NB4 (cell line): ENCODE data around the gene SLC31A1.

Source experiments
- DNase-seq: peaks from one replicate; pipeline ENCODE4 v3.0.0; 2010; ENCODE audit warnings: low read depth
- H3K4me3 ChIP-seq: one replicate; pipeline ENCODE4 v1.5.1; 2011; ENCODE audit warnings: mild to moderate bottlenecking, low read depth, low read length, moderate library complexity
- CTCF ChIP-seq: IDR thresholded peaks from one replicate; pipeline ENCODE4 v1.5.1; 2012; ENCODE audit warnings: low read depth, low read length
- MYC ChIP-seq: IDR thresholded peaks from 2 replicates; pipeline ENCODE4 v1.6.1; 2011; ENCODE audit warnings: low read depth, low read length
- POLR2A ChIP-seq: IDR thresholded peaks from 2 replicates; pipeline ENCODE4 v1.6.1; 2011; ENCODE audit warnings: mild to moderate bottlenecking; ENCODE audit not compliant: insufficient read length; ENCODE audit errors: extremely low read depth
- TF ChIP-seq, protein P1 (sequence below): IDR thresholded peaks from 2 replicates; pipeline ENCODE4 v1.6.1; 2011; ENCODE audit warnings: low read depth, low read length

Gene SLC31A1

DNA sequence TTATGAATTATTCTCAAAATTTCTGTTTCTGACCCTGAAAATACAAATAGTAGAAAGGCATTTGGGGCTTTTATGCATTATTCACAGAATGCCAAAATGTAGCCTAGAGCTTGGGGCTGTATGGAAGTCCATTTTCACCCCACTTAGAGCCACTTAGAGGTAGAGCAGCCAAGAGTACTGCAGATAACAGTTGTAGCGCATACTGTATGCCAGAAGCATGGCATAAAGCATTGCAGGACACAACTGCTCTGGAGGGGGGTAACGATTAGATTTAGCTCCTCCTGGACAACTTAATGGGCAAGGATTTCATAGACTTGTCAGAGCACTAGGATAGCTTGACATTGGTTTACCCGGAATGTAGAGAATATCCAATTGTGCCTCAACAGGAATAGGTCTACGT, 15.7 kb downstream of the SLC31A1 start:
- no peak for DNase-seq
- H3K4me3 ChIP-seq: no peak overlapping the region
- TF ChIP-seq MYC (no peak), CTCF (no peak), POLR2A (no peak)
- TF ChIP-seq, protein P1, sequence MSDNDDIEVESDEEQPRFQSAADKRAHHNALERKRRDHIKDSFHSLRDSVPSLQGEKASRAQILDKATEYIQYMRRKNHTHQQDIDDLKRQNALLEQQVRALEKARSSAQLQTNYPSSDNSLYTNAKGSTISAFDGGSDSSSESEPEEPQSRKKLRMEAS: no peak

- H3K4me3 ChIP-seq: no peak overlapping the region
- no peak for TF ChIP-seq CTCF
- no peak for TF ChIP-seq MYC
- TF ChIP-seq POLR2A: no peak
- TF ChIP-seq, protein P1: no peak
- DNase-seq: no peak
These were observed 17.0 kb downstream of the SLC31A1 start for GRCh38 chr9:113238202-113238858.

- TF ChIP-seq POLR2A (no peak), CTCF (no peak), MYC (no peak)
- TF ChIP-seq, protein P1: no peak
- no peak overlapping the region for H3K4me3 ChIP-seq
- no peak for DNase-seq
These were observed 17.5 kb downstream of the SLC31A1 start for GRCh38 chr9:113238859-113239232.

GRCh38 chr9:113241161-113241560, 19.8 kb downstream of the SLC31A1 start:
- H3K4me3 ChIP-seq: no peak overlapping the region
- TF ChIP-seq CTCF: no peak
- TF ChIP-seq MYC: no peak
- TF ChIP-seq POLR2A: no peak
- no peak for DNase-seq

DNA sequence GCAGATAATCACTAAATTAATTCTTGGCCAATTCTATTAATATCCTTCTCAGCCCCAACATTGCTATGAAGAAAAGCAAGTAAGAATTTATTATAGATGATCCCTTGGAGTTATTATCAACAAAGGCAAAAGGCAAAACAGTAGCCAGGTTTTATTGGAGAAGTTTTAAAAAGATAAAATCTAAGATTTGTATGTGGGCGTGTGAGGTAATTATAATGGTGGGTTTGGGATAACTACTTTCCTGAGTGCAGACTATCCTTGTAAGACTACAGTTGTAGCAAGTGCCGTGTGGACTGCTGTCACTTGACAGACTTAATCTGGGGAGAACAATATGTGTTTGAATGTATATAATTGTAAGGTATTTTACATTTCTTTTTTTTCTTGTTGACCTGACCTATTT, 23.2 kb downstream of the SLC31A1 start:
- DNase-seq: no peak
- H3K4me3 ChIP-seq: no peak overlapping the region
- TF ChIP-seq POLR2A (no peak), CTCF (no peak), MYC (no peak)
- TF ChIP-seq, protein P1: no peak

DNA sequence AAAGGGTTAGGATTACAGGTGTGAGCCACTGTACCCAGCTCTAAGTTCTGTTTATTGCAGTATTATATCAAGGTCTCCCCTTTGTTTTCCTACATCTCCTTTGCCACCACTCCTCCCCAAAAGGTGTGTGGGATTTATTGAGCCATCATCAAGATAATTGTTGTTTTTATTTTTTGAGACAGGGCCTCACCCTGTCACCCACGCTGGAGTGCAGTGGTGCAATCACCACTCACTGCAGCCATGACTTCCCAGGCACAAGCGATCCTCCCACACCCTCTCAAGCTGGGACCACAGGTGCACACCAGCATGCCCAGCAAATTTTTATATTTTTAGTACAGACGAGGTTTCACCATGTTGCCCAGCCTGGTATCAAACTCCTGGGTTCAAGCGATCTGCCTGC, 24.6 kb downstream of the SLC31A1 start:
- H3K4me3 ChIP-seq: no peak overlapping the region
- no peak for DNase-seq
- TF ChIP-seq POLR2A: no peak
- TF ChIP-seq, protein P1: no peak
- TF ChIP-seq MYC: no peak
